K562 (cell line): ENCODE results near the gene ADD1. TPM values are rescaled to one million over a fixed set of nuclear protein-coding genes. Genes with fewer than 3 reads are reported as not detected.
A peak's percentile ranks its signal among the peaks of the same experiment; 100 is the strongest.

Experiments used
- CCNT2 ChIP-seq: IDR thresholded peaks from 2 replicates; pipeline ENCODE4 v1.6.1; 2011; ENCODE audit warnings: borderline replicate concordance, low read depth, mild to moderate bottlenecking, moderate library complexity, mixed read lengths, low read length; ENCODE audit not compliant: insufficient read length; ENCODE audit errors: extremely low read depth
- ESRRA ChIP-seq: fragments of 450-650 bp; IDR thresholded peaks from 2 replicates; pipeline ENCODE4 v1.6.1; 2014; ENCODE audit warnings: low read depth, mild to moderate bottlenecking, moderate library complexity, borderline replicate concordance
- KAT7 ChIP-seq: sonication (generic); formaldehyde crosslinking; IDR thresholded peaks from 2 replicates; pipeline ENCODE4 v1.8.0; 2022; ENCODE audit warnings: missing genetic modification reagents, mild to moderate bottlenecking, borderline replicate concordance
- KDM4B ChIP-seq, 2 experiments: fragments of 450-650 bp in 1 of 2; sonication (generic) in 1 of 2; IDR thresholded peaks; 2 replicates each; pipeline ENCODE4 v1.6.1; 2016 to 2017; ENCODE audit warnings: borderline replicate concordance in 2 of 2, antibody characterized with exemption in 1 of 2, low read depth in 1 of 2, mild to moderate bottlenecking in 1 of 2
- MAFK ChIP-seq: IDR thresholded peaks from 2 replicates; pipeline ENCODE4 v1.6.1; 2011; ENCODE audit warnings: low read length, improper control_type of control experiment
- MCM3 ChIP-seq: fragments of 450-650 bp; IDR thresholded peaks from 2 replicates; pipeline ENCODE4 v1.6.1; 2016
- NRF1 ChIP-seq, 2 experiments: fragments of 450-650 bp; IDR thresholded peaks in 1 of 2; conservative IDR thresholded peaks in 1 of 2; 2 replicates each; pipeline ENCODE4 v1.6.1; 2014; ENCODE audit warnings: mild to moderate bottlenecking in 2 of 2
- polyA plus RNA-seq, 8 experiments: library from polyadenylated mRNA; depleted of rRNA in 4 of 8; stranded (reverse) in 5 of 8; unstranded in 3 of 8; fragments of >200 nt; fragmentation: Nextera tagmentation in 2 of 8; fragmentation: Illumina TruSeq in 1 of 8; extraction: Ambion mirVana in 2 of 8; extraction: Trizol in 1 of 8; gene quantifications; 2 replicates each; pipeline versions ENCODE4 v1.2.1 to v1.2.3, GENCODE V29; 2011 to 2014; ENCODE audit warnings: inconsistent platforms in 1 of 8, missing spikeins in 1 of 8
- total RNA-seq, 7 experiments: library from RNA; depleted of rRNA in 6 of 7; stranded (reverse); fragments of >200 nt in 6 of 7; fragmentation: Illumina TruSeq in 2 of 7; extraction: Trizol in 2 of 7; gene quantifications; 2 replicates each; pipeline versions ENCODE4 v1.2.1 to v1.2.3, GENCODE V29; 2011 to 2021; ENCODE audit warnings: low replicate concordance in 1 of 7
- TF ChIP-seq, protein P1 (sequence below): fragments of 450-650 bp; conservative IDR thresholded peaks from 2 replicates; pipeline ENCODE4 v1.6.1; 2016; ENCODE audit warnings: missing genetic modification characterization, low read depth, mild to moderate bottlenecking, control low read depth, missing compliant biosample characterization
- TF ChIP-seq, protein P2 (sequence below), 2 experiments: fragments of 150-350 bp in 1 of 2; IDR thresholded peaks; 2 replicates each; pipeline ENCODE4 v1.6.1; 2012 to 2016; ENCODE audit warnings: low read depth in 2 of 2, low read length in 2 of 2, mild to moderate bottlenecking in 1 of 2, moderate library complexity in 1 of 2
- TF ChIP-seq, protein P3 (sequence below), 2 experiments: IDR thresholded peaks; 2 replicates each; pipeline ENCODE4 v1.6.1; 2011; ENCODE audit warnings: borderline replicate concordance in 1 of 2, control low read depth in 1 of 2, low read depth in 1 of 2, low read length in 1 of 2, mild to moderate bottlenecking in 1 of 2, mixed read lengths in 1 of 2, moderate library complexity in 1 of 2; ENCODE audit not compliant: insufficient read depth in 1 of 2, insufficient read length in 1 of 2, poor library complexity in 1 of 2, severe bottlenecking in 1 of 2; ENCODE audit errors: extremely low read depth in 1 of 2

The ADD1 gene
- total and polyA plus RNA-seq, 9 of the 15 experiments (the other 6 are each of a cell fraction or from before 2014, with no cell fraction given): 17.5 to 153 (median 74.0) TPM

DNA sequence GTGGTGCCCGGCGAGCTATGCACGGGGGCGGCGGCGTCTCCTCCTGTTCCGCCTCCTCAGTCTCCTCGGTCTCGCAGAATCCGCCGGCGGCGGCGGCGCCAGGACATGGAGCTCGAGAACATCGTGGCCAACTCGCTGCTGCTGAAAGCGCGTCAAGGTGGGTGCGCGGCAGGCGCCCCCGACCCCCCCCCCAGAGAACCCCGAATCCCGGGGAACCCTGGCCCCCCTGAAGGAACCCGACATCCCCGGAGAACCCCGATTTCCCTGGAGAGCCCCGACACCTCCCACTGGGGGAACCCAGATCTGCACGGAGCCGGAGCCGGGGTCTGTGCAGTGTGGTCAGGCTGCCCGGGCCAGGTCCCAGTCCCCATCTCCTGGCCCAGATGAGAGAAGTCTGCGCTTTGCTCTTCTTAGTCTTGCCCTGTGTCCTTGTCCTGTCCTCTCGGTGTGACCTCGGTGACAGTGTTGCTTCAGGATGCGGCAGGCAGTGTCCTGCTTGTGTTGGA is 120.4 kb downstream of the ADD1 start (continued):
- TF ChIP-seq CCNT2 (no peak), MAFK (no peak), KDM4B (IDR thresholded peaks at IDR 0.05; ENCODE audit: borderline replicate concordance in 2 of 2, low read depth in 1 of 2) (0 out of 4 replicates have a peak, but pooled peaks of 1 of the 2 experiments have one; percentile 3), NRF1 (conservative IDR thresholded peaks at IDR 0.05 in 1 of 2, IDR thresholded peaks at IDR 0.05 in 1 of 2) (peak in 1 of 2 experiments; percentile 20; a peak in 2 of 4 replicates), MCM3 (no peak), ESRRA (peak; percentile 44; the same call in 1 of the 2 replicates), KAT7 (CRISPR knock-in tag) (peak; percentile 80; the same call in 1 of the 2 replicates)
- TF ChIP-seq, protein P1, sequence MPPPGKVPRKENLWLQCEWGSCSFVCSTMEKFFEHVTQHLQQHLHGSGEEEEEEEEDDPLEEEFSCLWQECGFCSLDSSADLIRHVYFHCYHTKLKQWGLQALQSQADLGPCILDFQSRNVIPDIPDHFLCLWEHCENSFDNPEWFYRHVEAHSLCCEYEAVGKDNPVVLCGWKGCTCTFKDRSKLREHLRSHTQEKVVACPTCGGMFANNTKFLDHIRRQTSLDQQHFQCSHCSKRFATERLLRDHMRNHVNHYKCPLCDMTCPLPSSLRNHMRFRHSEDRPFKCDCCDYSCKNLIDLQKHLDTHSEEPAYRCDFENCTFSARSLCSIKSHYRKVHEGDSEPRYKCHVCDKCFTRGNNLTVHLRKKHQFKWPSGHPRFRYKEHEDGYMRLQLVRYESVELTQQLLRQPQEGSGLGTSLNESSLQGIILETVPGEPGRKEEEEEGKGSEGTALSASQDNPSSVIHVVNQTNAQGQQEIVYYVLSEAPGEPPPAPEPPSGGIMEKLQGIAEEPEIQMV (tag): no peak
- TF ChIP-seq, protein P2, sequence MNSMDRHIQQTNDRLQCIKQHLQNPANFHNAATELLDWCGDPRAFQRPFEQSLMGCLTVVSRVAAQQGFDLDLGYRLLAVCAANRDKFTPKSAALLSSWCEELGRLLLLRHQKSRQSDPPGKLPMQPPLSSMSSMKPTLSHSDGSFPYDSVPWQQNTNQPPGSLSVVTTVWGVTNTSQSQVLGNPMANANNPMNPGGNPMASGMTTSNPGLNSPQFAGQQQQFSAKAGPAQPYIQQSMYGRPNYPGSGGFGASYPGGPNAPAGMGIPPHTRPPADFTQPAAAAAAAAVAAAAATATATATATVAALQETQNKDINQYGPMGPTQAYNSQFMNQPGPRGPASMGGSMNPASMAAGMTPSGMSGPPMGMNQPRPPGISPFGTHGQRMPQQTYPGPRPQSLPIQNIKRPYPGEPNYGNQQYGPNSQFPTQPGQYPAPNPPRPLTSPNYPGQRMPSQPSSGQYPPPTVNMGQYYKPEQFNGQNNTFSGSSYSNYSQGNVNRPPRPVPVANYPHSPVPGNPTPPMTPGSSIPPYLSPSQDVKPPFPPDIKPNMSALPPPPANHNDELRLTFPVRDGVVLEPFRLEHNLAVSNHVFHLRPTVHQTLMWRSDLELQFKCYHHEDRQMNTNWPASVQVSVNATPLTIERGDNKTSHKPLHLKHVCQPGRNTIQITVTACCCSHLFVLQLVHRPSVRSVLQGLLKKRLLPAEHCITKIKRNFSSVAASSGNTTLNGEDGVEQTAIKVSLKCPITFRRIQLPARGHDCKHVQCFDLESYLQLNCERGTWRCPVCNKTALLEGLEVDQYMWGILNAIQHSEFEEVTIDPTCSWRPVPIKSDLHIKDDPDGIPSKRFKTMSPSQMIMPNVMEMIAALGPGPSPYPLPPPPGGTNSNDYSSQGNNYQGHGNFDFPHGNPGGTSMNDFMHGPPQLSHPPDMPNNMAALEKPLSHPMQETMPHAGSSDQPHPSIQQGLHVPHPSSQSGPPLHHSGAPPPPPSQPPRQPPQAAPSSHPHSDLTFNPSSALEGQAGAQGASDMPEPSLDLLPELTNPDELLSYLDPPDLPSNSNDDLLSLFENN (IDR thresholded peaks at IDR 0.05; ENCODE audit: low read depth in 2 of 2, low read length in 2 of 2): no peak
- TF ChIP-seq, protein P3, sequence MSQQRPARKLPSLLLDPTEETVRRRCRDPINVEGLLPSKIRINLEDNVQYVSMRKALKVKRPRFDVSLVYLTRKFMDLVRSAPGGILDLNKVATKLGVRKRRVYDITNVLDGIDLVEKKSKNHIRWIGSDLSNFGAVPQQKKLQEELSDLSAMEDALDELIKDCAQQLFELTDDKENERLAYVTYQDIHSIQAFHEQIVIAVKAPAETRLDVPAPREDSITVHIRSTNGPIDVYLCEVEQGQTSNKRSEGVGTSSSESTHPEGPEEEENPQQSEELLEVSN (IDR thresholded peaks at IDR 0.05; ENCODE audit: borderline replicate concordance in 1 of 2, extremely low read depth in 1 of 2, insufficient read depth in 1 of 2, insufficient read length in 1 of 2, low read depth in 1 of 2, low read length in 1 of 2, poor library complexity in 1 of 2, severe bottlenecking in 1 of 2): peak in 1 of 2 experiments; percentile 42
